ENCODE data around the gene BAIAP2L2.
"Not testable (repeated sequence)": the region's sequence is repeated elsewhere in the genome, so short reads cannot be mapped to it uniquely, and the experiment has no call there.

Gene BAIAP2L2

DNA sequence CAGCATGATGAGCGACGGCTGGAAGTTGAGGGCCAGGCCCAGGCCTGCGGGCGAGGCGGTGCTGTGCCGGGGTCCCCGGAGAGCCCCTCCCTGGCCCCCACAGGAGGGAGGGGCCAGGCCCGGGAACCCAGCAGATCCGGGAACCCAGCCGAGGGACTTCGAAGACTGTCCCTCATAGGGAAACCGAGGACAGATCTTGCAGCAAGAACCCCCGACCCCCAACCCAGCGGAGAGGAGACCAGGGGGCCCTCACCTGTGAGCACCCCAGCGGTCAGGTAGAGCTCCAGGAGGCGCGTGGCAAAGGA, 28.9 kb downstream of the BAIAP2L2 start:
- no peak for DNase-seq (ENCODE audit: low spot score)

DNA sequence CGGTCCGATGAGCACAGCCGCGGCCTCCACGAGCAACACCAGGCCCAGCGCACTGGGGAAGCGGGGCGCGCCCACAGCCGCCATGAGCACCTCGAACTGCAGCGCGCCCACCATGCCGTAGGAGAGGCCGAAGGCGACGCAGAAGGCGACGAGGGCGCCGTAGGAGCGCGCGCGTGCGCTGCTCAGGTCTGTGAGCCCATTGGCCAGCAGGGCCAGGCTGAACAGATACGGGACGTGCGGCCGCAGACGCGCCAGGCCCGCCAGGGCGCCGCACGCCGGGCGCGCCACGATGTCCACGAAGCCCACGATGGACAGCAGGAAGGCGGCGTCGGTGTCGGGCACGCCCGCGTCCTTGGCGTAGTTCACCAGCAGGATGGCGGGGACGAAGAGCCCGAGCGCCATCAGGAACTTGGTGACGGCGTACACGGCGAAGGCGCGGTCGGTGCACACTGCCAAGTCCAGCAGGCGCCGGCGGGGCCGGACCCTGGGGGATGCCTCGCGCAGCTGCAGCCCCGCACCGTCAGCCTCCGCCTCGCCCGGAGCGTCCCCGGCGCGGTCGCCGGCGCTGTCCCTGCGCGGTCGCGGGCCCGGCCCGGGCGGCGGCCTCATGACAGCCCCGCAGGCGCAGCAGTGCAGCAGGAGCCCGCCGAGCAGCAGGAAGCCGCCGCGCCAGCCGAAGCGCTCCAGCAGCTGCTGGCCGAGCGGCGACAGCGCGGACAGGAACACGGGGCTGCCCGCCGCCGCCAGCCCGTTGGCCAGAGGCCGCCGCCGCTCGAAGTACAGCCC, 29.4 kb downstream of the BAIAP2L2 start:
- DNase-seq (ENCODE audit: low spot score), result no peak

DNA sequence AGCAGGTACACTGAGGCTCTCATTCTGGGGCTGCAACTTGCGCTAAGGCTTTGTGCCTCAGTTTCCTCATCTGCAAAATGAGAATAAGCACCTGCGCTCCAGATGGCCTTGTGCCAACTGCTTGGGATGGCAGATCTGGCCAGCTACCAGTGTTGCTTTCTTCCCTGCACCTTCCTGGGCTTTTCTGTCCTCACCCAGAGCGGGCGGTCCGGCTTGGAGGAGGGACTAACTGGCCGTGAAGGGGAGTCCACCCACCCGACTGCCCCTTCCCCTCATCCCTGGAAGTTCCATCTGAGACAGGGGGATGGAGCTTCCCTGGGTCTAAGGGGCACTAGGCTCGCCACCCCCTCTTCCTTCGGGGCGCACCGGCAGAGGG, 30.0 kb downstream of the BAIAP2L2 start:
- no peak for DNase-seq (ENCODE audit: low spot score)

DNA sequence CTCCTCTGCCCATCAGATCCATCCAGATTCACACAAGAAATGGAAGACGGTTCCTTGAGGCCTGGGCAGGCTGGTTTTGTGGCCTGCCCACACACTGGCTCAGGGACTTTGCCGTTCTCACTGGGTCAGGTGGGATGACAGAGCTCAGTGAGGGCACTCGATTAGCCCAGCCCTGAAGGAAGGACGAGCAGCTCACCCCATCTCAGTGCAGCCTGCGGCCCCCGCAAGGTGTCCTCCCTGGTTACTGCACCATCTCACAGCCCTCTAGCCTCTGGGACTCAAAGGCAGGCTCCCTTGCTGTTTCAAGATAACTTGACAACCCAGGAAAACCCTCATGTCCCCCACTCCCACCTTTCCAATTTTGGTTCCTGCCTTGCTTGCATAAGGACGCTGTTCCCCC, 30.7 kb downstream of the BAIAP2L2 start:
- no peak for DNase-seq (ENCODE audit: low spot score)

DNA sequence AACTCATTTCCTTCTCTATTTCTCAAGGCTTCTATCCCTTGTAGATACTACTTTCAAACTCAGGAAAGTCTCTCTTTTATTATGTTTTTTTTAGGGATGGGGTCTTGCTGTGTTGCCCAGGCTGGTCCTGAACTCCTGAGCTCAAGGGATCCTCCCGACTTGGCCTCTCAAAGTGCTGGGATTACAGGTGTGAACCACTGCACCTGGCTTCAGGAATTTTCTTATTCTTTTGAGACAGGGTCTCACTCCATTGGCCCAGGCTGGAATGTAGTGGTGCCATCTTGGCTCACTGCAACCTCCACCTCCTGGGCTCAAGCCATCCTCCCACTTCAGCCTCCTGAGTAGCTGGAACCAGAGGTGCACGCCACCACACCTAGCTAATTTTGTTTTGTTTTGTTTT, 31.3 kb downstream of the BAIAP2L2 start:
- DNase-seq (ENCODE audit: low spot score), result not testable (repeated sequence)

DNA sequence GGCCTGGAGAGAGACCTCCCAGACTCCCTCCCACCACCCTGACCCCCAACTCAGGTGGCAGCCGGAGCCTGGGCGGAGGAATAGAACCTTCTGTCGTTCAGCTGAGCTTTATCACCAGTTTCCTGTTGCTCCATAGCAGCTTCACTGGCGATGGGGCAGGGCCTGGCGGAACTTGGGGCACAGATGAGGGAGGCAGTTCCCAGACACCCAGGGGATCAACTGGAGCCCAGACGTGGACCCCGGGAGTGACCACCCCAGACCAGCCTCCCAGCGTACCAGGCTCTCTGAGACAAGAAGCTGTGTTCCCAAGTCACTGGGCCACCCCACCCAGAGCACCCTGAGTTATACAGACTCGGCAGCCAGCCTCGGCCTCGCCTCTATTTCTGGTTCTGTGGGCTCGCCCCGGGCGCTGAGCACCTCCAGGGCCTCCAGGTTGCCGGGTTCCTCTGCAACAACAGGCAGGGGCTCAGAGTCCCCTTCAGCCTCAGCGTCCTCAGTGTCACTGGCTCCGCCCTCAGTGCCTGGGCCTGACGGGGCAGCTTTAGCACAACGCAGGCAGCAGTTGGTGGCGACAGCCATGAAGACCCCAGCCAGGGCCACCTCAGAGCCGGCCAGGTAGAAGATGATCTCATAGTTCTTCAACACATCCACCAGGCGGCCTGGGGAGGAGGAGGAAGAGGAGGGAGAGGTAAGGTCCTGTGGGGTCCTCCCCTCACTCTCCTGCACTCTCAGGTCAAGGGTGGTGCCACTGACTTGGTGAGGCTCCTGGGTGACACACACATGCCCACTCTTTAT, 32.2 kb downstream of the BAIAP2L2 start:
- DNase-seq (ENCODE audit: low spot score), result no peak

DNA sequence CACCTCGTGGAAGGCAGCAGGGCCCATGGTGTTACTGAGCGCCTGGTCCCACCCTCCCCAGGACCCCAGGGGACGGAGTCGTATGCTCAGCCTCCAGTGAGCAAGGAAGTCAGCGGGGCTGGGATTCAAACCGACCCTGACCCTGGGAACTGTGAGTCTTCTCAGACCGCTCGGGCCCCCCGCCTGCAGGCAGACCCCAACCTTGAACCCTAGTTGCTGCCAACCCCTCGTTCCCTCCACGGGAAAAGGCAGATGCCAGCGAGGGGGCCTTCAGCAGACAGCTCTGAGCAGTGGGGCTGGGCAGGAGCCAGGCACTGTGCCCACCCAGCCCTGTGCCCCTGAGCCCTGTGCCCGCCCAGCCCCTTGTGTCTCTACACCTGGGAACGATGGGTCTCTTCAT, 32.9 kb downstream of the BAIAP2L2 start:
- no peak for DNase-seq (ENCODE audit: low spot score)

DNA sequence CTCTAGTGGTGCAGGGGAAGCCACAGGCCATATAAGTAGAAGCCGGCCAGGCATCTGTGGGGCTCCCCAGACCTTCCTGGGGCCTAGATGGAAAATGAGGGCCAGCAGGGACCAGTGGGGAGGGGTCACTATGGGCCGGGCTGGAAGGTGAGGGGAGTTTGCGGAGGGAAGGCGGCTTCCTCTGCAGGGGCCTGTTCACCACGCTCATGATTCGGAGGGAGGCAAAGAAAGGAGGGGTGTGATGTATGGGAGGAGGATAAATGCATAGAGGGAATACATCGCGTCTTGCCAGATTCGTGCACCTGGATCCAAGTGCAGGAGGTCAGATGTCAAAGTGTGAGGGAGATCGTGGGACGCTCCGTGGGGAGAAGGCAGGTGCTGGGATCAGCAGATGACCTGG, 33.4 kb downstream of the BAIAP2L2 start:
- no peak for DNase-seq (ENCODE audit: low spot score)

DNA sequence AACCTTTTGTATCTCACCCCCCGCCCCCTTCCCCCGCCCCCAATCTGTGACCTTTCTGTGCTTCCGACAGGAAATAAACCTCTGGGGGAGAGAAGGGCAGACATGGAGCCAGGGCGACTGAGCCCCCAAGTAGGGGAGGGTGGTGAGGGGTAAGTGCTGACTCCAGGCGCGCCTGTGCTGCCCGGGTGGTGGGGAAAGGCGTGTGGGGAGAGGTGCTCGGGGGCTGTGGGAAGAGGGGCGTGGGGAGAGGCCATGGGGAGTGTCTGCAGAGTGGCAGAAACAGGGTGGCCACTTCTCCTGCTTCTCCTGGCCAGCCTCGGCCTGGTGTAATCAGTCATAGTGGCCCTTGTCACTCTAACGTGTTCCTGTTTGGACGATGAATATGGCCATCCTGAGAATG, 34.5 kb downstream of the BAIAP2L2 start:
- no peak for DNase-seq (ENCODE audit: low spot score)

DNA sequence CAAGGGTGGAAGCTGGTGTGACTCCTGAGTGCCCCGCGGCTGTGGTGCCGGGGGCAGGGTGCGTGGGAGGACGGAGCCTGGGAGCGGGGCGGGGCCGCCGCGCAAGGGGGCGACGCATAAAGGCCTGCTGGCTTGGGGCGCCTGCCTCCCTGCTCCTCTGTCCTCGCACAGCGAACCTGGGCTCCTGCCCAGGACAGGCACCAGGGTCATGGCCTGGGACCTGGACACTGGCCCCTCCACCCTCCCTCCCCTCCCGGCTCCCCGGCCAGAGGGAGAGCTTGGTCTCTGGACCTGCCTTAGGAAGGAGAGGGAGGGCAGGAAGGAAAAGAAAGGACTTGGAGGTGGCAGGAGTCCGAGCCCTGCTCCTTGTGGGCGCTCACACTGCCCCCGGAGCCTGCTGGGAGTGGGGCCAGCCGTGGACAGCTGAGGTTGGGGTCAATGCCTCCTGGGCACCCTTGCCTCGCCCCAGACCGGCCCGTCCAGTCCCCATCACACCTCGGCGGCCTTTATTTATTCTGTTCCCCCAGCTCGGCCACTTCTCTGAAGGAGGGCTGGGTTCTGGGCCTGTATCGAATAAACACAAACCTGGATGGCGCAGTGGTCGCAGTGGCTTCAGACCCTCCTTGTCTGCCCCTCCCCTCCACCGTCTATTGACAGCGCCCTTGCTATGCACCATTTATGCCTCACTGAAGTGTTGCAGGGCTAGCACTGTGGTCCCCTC, 35.2 kb downstream of the BAIAP2L2 start:
- DNase-seq (ENCODE audit: low spot score), result no peak

DNA sequence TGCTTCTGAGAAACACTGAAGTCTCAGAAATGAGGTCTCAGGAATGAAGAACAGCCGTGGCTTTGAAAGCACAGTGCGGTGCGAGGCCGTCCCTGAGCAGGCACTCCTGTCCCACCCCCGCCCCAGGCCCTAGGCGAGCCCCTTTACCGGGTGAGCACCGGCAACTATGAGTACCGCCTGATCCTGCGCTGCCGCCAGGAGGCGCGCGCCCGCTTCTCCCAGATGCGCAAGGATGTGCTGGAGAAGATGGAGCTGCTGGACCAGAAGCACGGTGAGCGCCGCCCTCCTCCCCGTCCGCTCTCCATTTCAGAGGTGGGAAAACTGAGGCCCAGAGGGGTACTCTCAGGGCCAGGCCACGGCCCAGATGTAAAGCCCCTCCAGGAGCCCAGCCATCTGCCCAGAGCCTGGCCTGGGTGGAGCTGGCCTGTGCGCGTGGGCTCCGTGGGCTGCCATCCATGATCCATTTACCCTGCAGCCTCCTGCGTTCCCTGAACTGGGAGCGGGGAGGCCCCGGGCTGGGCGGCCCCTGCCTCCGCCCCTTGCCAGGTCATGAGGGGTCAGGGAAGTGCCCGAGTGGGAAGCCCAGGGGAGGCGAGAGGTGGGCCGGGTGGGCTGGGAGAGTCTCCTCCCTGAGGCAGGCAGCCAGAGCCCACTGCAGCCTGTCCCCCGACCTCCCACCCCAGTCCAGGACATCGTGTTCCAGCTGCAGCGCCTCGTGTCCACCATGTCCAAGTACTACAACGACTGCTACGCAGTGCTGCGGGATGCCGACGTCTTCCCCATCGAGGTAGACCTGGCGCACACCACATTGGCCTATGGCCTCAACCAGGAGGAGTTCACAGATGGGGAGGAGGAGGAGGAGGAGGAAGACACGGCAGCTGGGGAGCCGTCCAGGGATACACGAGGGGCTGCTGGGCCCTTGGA, 36.0 kb downstream of the BAIAP2L2 start:
- DNase-seq (ENCODE audit: low spot score), result no peak

DNA sequence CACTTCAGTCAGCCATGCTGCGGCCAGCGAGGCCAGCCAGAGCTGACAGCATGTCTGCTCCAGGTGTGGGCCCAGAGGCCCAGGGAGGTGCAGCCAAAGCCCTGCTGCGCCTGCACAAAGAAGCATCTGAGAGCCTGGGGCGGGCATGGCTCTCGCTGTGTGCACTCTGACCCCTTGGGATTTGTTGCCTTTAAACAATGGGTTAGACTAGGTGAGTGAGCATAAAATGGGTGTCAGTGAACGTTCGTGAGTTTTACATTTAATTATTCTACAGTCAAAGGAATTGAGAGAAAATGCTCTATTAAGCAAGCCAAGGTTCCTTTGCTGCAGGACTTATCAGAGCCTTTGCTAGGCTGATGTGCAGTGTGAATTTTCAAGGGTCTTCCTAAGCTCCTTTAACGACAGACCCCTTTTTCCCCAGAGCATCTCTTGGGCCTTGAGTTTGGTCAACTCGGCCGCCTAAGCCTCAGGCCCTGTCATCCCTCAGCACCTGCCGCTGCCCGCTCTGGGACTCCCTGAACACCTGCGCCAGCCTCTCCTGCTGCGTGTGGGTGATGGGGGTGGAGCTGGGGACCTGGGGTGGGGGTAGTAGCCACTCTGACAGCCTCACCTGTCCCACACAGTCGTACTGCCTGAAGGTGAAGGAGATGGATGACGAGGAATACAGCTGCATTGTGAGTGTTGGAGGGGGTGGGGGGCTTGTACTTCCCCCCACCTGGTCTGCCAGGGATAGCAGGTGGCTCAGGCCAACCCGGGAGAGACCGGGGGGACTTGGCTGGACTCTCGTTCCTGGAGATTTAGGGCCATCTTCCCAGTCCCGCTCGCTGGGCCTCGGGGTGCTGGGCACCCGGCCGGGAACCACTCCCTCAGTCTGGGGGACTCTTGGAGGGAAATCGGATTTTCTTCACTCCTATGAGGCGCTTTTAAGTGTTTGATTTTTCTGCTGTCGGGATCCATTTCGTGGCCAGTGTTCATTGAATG, 37.0 kb downstream of the BAIAP2L2 start:
- DNase-seq (ENCODE audit: low spot score), result no peak

DNA sequence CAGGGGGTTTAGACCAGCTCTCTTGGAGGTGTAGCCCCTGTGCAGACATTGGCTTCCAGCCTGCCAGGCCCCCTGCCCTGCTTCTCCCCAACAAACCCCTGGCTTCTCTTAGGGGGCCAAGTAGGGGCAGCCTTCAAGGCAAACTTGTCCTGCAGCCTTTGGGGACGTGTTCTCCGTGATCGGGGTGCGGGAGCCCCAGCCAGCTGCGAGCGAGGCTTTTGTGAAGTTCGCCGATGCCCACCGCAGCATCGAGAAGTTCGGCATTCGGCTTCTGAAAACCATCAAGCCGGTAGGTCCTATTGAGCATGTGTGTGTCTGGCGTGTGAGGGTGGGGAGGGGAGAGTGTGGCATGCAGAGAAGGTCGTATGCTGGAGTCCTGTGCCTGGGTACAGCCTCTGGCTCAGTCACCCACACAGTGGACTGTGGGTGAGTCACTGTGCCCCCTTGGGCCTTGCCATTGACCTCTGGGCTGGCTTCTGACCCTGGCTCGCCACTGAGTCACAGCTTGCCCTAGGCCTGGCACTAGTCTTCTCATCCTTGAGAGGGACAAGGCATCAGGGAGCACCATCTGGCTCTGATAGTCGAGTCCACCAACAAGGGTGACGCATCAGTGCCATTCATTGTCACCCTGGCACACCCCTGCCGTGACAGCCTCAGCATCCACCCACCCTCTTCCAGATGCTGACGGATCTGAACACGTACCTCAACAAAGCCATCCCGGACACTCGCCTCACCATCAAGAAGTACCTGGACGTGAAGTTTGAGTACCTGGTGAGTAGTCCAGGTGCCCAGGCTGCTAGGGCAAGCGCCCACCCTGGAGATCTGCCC, 37.9 kb downstream of the BAIAP2L2 start:
- DNase-seq (ENCODE audit: low spot score), result no peak

DNA sequence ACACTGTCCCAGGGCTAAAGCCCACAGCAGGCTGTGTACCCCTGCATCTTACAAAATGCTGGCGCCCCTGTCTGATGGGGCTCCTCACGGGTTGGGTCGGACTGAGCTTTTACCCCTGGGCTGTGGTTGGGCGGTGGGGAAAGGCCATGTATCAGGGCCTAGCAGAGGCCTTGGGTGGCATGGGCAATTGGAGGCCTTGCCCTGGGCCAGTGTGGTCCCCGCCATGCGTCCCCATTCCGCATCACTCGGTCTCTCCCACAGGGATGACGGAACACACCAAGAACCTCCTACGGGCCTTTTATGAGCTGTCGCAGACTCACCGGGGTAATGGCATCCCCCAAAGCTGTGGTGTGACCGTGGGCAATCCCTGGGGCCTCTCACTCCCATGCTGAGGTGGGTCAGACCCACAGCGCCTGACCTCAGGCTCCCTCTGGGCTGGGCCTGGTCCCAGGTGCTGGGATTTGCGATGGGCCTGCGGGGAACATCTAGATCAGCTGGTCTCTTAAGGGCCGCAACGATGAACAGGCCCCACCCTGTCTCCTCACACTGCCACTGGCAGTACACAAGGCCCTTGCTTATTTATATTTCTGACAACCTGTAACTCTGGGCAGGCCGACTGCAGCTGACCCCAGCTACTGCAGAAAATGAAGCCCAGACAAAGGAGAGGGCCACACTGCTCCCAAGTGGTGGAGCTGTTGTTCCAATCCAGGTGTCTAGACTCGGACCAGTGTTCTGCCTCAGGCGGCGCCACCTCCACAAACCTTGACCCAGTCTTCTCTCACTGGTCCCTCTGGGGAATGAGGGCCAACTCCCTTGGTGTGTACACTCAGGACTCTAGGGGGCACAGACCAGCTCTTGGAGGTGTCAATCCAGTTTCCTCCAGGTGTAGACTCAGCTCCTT, 38.8 kb downstream of the BAIAP2L2 start:
- no peak for DNase-seq (ENCODE audit: low spot score)

DNA sequence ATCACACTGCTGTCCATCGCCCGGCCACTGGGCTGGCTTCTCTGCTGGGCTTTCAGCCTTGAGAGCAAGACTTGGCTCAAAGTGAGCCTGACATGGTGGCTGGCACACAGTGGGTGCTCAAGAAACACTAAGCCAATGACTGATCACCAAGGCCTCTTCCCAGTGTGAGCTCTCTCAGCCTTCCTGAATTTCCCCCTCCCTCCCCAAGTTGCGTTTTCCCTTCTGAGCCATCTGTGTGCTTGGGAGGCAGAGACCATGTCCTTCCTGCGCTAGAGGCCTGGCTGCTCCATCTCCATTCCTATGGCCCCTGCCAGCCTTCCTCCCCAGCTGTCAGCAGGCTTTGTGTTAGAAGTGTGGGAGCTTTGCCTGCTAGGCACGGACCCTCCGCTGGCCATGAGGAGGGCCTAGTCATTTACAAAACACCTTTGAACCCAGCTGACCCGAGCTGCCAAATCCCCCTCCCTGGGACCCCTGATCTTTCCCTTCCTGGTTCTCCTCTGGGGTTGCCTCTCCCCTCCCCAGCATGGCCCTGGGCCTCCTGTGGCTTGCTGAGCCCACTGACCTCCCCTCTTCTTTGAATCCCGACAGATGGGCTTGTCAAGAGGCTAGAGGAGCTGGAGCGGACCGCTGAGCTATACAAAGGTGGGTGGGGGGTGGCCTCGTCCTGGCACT, 40.1 kb downstream of the BAIAP2L2 start:
- no peak for DNase-seq (ENCODE audit: low spot score)

DNA sequence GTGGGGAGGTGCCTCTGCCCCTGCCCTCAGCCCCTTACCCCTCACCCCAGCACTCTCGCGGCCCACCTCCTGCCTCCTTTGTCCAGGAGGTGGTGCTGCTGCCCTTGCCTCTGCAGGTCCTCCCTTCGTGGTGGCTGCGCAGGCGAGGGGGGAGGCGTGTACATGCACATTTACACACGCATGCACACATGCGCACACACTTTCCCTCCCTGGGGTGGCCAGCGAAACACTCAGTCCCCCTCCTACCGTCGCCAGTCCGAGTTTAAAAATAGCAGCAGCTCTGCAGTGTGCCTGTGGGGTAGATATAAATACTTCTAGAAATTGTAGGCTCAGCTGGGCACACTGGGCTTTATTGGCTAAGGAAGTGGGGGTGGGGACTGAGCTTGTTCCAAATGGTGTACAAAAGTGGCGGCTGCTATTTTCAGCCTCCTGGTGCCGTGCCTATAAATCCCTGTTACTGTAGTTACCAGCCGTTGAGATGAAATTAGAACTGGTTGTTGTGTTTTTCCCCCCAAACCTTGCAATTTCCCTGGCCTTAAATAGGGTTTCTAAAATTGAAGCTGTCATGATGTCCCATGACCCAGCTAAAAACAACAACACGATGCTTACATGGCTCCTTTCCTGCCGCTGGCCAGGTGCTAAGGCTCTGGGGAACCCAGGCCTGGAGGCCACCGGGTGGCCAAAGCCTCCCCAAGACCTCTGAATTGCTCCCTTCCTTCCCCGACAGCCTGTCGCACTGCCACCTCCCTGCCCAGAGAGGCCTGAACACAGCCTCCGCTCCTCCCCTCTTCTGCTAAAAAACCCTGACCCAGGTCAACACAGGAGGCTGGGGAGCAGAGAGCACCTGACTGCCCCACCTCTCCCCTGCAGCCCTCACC, 40.9 kb downstream of the BAIAP2L2 start:
- DNase-seq (ENCODE audit: low spot score), result peak; percentile 38
